K562 (cell line): ENCODE data around the gene AK2. TPM values are rescaled to one million over a fixed set of nuclear protein-coding genes. Genes with fewer than 3 reads are reported as not detected.
A peak's percentile ranks its signal among the peaks of the same experiment; 100 is the strongest.

ENCODE experiments used
- CGGBP1 ChIP-seq: fragments of 250-450 bp; sonication (Bioruptor Pico); IDR thresholded peaks from 2 replicates; pipeline ENCODE4 v1.9.0; 2021; ENCODE audit warnings: mild to moderate bottlenecking
- CHD4 ChIP-seq: fragments of 200-600 bp; sonication (generic); IDR thresholded peaks from 3 replicates; pipeline ENCODE4 v1.6.1; 2012; ENCODE audit warnings: low read depth, mild to moderate bottlenecking, mixed read lengths, low read length, inconsistent platforms; ENCODE audit not compliant: insufficient read depth, insufficient replicate concordance, poor library complexity, severe bottlenecking
- DIDO1 ChIP-seq: fragments of 450-650 bp; IDR thresholded peaks from 2 replicates; pipeline ENCODE4 v1.6.1; 2016; ENCODE audit warnings: low read depth, missing biosample characterization, missing genetic modification characterization
- FOXA1 ChIP-seq: fragments of 450-650 bp; IDR thresholded peaks from 2 replicates; pipeline ENCODE4 v1.6.1; 2016; ENCODE audit warnings: mild to moderate bottlenecking, borderline replicate concordance
- GABPA ChIP-seq: fragments of 200-800 bp; sonication (Bioruptor generic); conservative IDR thresholded peaks from 2 replicates; pipeline ENCODE4 v1.6.1; 2016; ENCODE audit warnings: low read depth, missing genetic modification characterization, missing compliant biosample characterization
- HDAC3 ChIP-seq: fragments of 450-650 bp; IDR thresholded peaks from 2 replicates; pipeline ENCODE4 v1.6.1; 2018; ENCODE audit warnings: borderline replicate concordance, mild to moderate bottlenecking, moderate library complexity; ENCODE audit not compliant: partially characterized antibody
- HES1 ChIP-seq: fragments of 450-650 bp; IDR thresholded peaks from 2 replicates; pipeline ENCODE4 v1.6.1; 2016; ENCODE audit warnings: low read depth, mild to moderate bottlenecking, moderate library complexity
- MEF2D ChIP-seq: conservative IDR thresholded peaks from 2 replicates; pipeline ENCODE4 v1.6.1; 2016; ENCODE audit warnings: low read depth, missing genetic modification characterization, missing compliant biosample characterization
- PHTF2 ChIP-seq: fragments of 250-450 bp; sonication (Bioruptor Pico); IDR thresholded peaks from 2 replicates; pipeline ENCODE4 v1.5.0; 2021; ENCODE audit warnings: mild to moderate bottlenecking
- POLR2G ChIP-seq: fragments of 200-400 bp; formaldehyde crosslinking; IDR thresholded peaks from 2 replicates; pipeline ENCODE4 v1.6.1; 2017; ENCODE audit warnings: low read depth, mild to moderate bottlenecking, antibody characterized with exemption, low read length, moderate library complexity
- RAD21 ChIP-seq, 2 experiments: fragments of 250-450 bp in 1 of 2; fragments of 450-650 bp in 1 of 2; sonication (Bioruptor Pico) in 1 of 2; formaldehyde crosslinking in 1 of 2; IDR thresholded peaks in 1 of 2; conservative IDR thresholded peaks in 1 of 2; 2 replicates each; pipeline versions ENCODE4 v1.4.0 to v1.8.0; 2020 to 2022; ENCODE audit warnings: mild to moderate bottlenecking in 2 of 2, moderate library complexity in 1 of 2
- RBM25 ChIP-seq: fragments of 200-400 bp; formaldehyde crosslinking; IDR thresholded peaks from 2 replicates; pipeline ENCODE4 v1.6.1; 2018; ENCODE audit warnings: low read length, low read depth, moderate library complexity; ENCODE audit not compliant: severe bottlenecking
- SLC30A9 ChIP-seq: fragments of 250-450 bp; sonication (Bioruptor Pico); IDR thresholded peaks from 2 replicates; pipeline ENCODE4 v1.8.0; 2022; ENCODE audit warnings: mild to moderate bottlenecking, moderate library complexity
- SMAD3 ChIP-seq: fragments of 450-650 bp; formaldehyde crosslinking; conservative IDR thresholded peaks from 2 replicates; pipeline ENCODE4 v1.4.0; 2020; ENCODE audit warnings: mild to moderate bottlenecking
- U2AF2 ChIP-seq: fragments of 200-400 bp; formaldehyde crosslinking; optimal IDR thresholded peaks from 2 replicates; pipeline ENCODE3; 2017; ENCODE audit warnings: low read depth, mild to moderate bottlenecking, low read length
- ZNF282 ChIP-seq: sonication (generic); formaldehyde crosslinking; IDR thresholded peaks from 2 replicates; pipeline ENCODE4 v1.8.1; 2023; ENCODE audit warnings: missing genetic modification reagents
- ZNF740 ChIP-seq, 3 experiments: fragments of 200-800 bp in 1 of 3; sonication (Bioruptor generic) in 1 of 3; sonication (generic) in 1 of 3; formaldehyde crosslinking in 1 of 3; IDR thresholded peaks; 2 replicates each; pipeline versions ENCODE4 v1.6.1 to v1.8.0; 2016 to 2022; ENCODE audit warnings: mild to moderate bottlenecking in 2 of 3, missing compliant biosample characterization in 2 of 3, missing genetic modification characterization in 2 of 3, missing genetic modification reagents in 1 of 3
- polyA plus RNA-seq, 8 experiments: library from polyadenylated mRNA; depleted of rRNA in 4 of 8; stranded (reverse) in 5 of 8; unstranded in 3 of 8; fragments of >200 nt; fragmentation: Nextera tagmentation in 2 of 8; fragmentation: Illumina TruSeq in 1 of 8; extraction: Ambion mirVana in 2 of 8; extraction: Trizol in 1 of 8; gene quantifications; 2 replicates each; pipeline versions ENCODE4 v1.2.1 to v1.2.3, GENCODE V29; 2011 to 2014; ENCODE audit warnings: inconsistent platforms in 1 of 8, missing spikeins in 1 of 8
- total RNA-seq, 7 experiments: library from RNA; depleted of rRNA in 6 of 7; stranded (reverse); fragments of >200 nt in 6 of 7; fragmentation: Illumina TruSeq in 2 of 7; extraction: Trizol in 2 of 7; gene quantifications; 2 replicates each; pipeline versions ENCODE4 v1.2.1 to v1.2.3, GENCODE V29; 2011 to 2021; ENCODE audit warnings: low replicate concordance in 1 of 7
- TF ChIP-seq, protein P1 (sequence below), 2 experiments: fragments of 450-650 bp in 1 of 2; IDR thresholded peaks; 2 replicates each; pipeline ENCODE4 v1.6.1; 2011 to 2017; ENCODE audit warnings: low read depth in 2 of 2, antibody characterized with exemption in 1 of 2, borderline replicate concordance in 1 of 2, low read length in 1 of 2, mild to moderate bottlenecking in 1 of 2, mixed read lengths in 1 of 2; ENCODE audit not compliant: control insufficient read depth in 1 of 2

Gene AK2
- total and polyA plus RNA-seq, 9 of the 15 experiments (the other 6 are each of a cell fraction or from before 2014, with no cell fraction given), result 105 to 1,050 (median 509) TPM

GRCh38 chr1:33050221-33051076 is 13.8 kb upstream of the AK2 start (continued):
- TF ChIP-seq, protein P1, sequence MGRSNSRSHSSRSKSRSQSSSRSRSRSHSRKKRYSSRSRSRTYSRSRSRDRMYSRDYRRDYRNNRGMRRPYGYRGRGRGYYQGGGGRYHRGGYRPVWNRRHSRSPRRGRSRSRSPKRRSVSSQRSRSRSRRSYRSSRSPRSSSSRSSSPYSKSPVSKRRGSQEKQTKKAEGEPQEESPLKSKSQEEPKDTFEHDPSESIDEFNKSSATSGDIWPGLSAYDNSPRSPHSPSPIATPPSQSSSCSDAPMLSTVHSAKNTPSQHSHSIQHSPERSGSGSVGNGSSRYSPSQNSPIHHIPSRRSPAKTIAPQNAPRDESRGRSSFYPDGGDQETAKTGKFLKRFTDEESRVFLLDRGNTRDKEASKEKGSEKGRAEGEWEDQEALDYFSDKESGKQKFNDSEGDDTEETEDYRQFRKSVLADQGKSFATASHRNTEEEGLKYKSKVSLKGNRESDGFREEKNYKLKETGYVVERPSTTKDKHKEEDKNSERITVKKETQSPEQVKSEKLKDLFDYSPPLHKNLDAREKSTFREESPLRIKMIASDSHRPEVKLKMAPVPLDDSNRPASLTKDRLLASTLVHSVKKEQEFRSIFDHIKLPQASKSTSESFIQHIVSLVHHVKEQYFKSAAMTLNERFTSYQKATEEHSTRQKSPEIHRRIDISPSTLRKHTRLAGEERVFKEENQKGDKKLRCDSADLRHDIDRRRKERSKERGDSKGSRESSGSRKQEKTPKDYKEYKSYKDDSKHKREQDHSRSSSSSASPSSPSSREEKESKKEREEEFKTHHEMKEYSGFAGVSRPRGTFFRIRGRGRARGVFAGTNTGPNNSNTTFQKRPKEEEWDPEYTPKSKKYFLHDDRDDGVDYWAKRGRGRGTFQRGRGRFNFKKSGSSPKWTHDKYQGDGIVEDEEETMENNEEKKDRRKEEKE (IDR thresholded peaks at IDR 0.05; ENCODE audit: borderline replicate concordance in 1 of 2, control insufficient read depth in 1 of 2, low read depth in 2 of 2, low read length in 1 of 2), result no peak
- TF ChIP-seq HDAC3 (no peak), RBM25 (peak; percentile 51), ZNF740 (CRISPR knock-in tag; IDR thresholded peaks at IDR 0.05) (peak; percentile 72; the same call in 1 of the 2 replicates), ZNF740 (tag; IDR thresholded peaks at IDR 0.05) (no peak), CHD4 (no peak), SMAD3 (no peak), U2AF2 (no peak), RAD21 (CRISPR knock-in tag; conservative IDR thresholded peaks at IDR 0.05 in 1 of 2, IDR thresholded peaks at IDR 0.05 in 1 of 2) (no peak), POLR2G (no peak), MEF2D (tag) (no peak; the same call in 1 of the 2 replicates), GABPA (tag) (peak; percentile 38; the same call in 1 of the 2 replicates), CGGBP1 (no peak), HES1 (no peak), DIDO1 (tag) (no peak), FOXA1 (no peak), SLC30A9 (CRISPR knock-in tag) (no peak), PHTF2 (CRISPR knock-in tag) (no peak), ZNF282 (no peak)
